Airway epithelial cell (primary cell): ENCODE measurements around the gene FXR1. TPM values are rescaled to one million over a fixed set of nuclear protein-coding genes. Genes with fewer than 3 reads are reported as not detected.

ENCODE experiments used
- total RNA-seq: library from RNA; depleted of rRNA; stranded (reverse); fragments of >200 nt; gene quantifications from 2 replicates; pipeline ENCODE4 v1.2.3, GENCODE V29; 2015

The FXR1 gene
- total RNA-seq = 77.7 and 79.8 TPM in 2 replicates

DNA sequence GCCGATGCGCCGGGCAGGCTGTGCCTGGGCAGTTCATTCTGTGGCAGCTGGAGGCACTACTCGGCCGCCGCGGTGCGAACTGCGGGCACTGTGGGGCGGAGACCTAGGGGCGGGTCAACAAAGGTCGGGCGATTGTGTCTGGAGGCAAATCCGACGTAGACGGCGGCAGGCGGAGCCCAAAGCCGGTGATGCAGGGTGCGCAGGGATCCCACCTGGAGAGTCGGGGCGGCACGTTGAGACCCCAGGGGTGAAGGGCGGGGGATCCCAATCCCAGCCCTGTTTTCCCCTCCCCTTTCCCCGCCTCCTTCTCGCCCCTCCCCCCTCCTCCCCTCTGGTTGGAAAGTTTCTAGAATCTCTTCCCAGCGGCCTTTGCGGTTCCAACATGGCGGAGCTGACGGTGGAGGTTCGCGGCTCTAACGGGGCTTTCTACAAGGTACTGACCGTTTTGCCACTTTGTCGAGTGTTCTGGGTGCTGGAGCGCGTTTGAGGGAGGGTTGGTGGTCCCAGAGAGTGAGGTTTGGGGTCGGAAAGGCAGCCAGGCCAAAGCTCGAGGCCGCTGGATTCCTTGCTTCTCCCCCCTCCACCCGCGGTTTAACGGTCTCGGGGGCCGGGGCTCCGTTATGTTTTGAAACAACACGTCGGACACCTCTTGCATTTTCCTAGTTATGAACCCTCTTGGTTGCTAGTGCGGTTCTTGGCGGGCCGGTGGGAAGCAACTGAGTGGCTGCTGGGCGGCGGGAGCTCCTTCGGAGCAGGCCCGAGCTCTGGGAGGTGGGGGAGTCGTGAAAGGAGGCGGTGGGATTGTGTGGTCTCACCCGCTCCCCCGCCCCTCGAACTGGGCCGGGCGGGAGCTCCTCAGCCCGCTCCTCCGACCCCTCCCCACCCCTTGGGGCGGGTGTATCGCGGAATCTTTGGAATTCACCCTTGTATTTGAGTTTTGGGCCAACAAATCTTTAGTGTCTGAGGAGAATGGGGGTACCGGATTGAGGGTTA, at the start of gene FXR1:
Gene FXR1 (plus strand): TSS at position 367 of the 993 bp plus-strand sequence. CDS start 16 bp downstream, at position 383.

DNA sequence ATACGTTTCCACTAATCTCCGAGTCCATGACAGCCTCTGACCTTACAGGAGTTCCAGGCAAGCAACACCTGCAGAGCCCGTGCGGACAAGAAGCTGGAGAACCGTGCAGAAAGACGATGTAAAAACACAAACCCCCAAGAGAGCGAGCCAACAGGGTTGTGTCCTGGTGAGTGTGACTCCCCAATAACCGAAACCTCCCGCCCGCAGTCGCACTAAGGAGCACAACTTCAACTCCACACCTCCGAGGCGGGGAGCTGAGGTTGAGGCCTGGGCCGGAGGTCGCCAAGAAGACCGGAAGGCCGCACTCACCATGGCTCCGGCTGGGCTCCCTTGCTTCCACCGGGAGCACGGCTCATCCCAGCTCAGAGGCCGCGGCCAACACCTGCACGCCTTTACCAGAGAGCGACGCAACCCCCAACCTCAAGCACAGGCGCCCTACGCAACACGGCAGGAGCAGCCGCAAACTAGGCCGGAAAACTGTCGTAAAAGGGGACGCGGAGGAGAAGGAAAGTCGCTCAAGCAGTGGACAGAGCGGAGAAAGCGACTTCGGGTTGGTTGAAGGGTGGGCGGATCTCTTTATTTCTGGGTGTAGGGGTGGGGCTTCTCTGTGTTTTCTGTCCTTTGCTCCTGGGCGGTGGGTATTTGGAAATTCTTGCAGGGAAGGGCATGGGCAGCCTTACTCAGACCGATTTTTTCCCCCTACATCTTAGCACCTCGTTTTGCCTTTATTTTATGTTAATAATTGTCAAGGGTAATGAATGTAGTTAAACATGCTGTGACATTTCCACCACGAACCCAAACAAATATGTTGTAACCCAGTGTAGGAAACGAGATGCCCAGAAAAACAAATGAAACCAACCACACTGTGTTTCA, 77.1 kb downstream of the FXR1 start, which contains the start of gene DNAJC19:
Gene DNAJC19 (minus strand): TSS at position 446 of the 873 bp plus-strand sequence. CDS start 134 bp downstream, at position 312.

Other genes with a start within 250 kb of the FXR1 start
- not detected in 2 replicates for gene CCDC39, start 233.2 kb upstream of the FXR1 start, total RNA-seq
- 13.6 and 28.4 TPM in 2 replicates for gene DNAJC19, start 77.1 kb downstream of the FXR1 start, total RNA-seq